Endodermal cell (in vitro differentiated cells): ENCODE measurements around the gene RAPGEF1. TPM values are rescaled to one million over a fixed set of nuclear protein-coding genes. Genes with fewer than 3 reads are reported as not detected.
A peak's percentile ranks its signal among the peaks of the same experiment; 100 is the strongest.

ENCODE experiments used
- DNase-seq: peaks from one replicate; pipeline ENCODE4 v3.0.0-alpha.2; 2017
- H3K27ac ChIP-seq: 2 replicates; pipeline ENCODE4 v1.5.1; 2013; ENCODE audit warnings: mild to moderate bottlenecking, low read depth, low read length, moderate library complexity
- H3K27me3 ChIP-seq: 2 replicates; pipeline ENCODE4 v1.6.1; 2013; ENCODE audit warnings: mild to moderate bottlenecking, low read length, moderate library complexity; ENCODE audit not compliant: insufficient read depth, control insufficient read depth, poor library complexity, severe bottlenecking
- H3K36me3 ChIP-seq: 2 replicates; pipeline ENCODE4 v1.7.0; 2013; ENCODE audit warnings: mild to moderate bottlenecking, low read length, moderate library complexity; ENCODE audit not compliant: control insufficient read depth, insufficient read depth
- H3K4me1 ChIP-seq: one replicate; pipeline ENCODE4 v1.7.0; 2013; ENCODE audit warnings: low read length; ENCODE audit not compliant: control insufficient read depth, insufficient read depth
- H3K4me3 ChIP-seq: 2 replicates; pipeline ENCODE4 v1.5.1; 2013; ENCODE audit warnings: mild to moderate bottlenecking, low read length, moderate library complexity
- H3K9ac ChIP-seq: 2 replicates; pipeline ENCODE4 v1.6.1; 2013; ENCODE audit warnings: mild to moderate bottlenecking, low read length, moderate library complexity; ENCODE audit not compliant: poor library complexity, severe bottlenecking; ENCODE audit errors: extremely low read depth
- H3K9me3 ChIP-seq: 2 replicates; pipeline ENCODE4 v1.6.1; 2013; ENCODE audit warnings: mild to moderate bottlenecking, low read length, moderate library complexity; ENCODE audit not compliant: control insufficient read depth
- H3K27ac Mint-ChIP-seq: 2 replicates; pipeline ENCODE4 v1.8.0; 2020; ENCODE audit warnings: mixed read lengths
- H3K27me3 Mint-ChIP-seq: 2 replicates; pipeline ENCODE4 v1.8.0; 2021; ENCODE audit warnings: mild to moderate bottlenecking, mixed read lengths; ENCODE audit not compliant: insufficient read depth
- H3K36me3 Mint-ChIP-seq: 2 replicates; pipeline ENCODE4 v1.8.0; 2020; ENCODE audit warnings: low read depth, mixed read lengths
- H3K4me1 Mint-ChIP-seq: 2 replicates; pipeline ENCODE4 v1.8.0; 2020; ENCODE audit warnings: mixed read lengths
- H3K4me3 Mint-ChIP-seq: 2 replicates; pipeline ENCODE4 v1.8.0; 2020; ENCODE audit warnings: mild to moderate bottlenecking, moderate library complexity, mixed read lengths
- H3K9me3 Mint-ChIP-seq: 2 replicates; pipeline ENCODE4 v1.8.0; 2020; ENCODE audit warnings: mild to moderate bottlenecking, mixed read lengths
- WGBS, 2 experiments: methylation state at CpG; one replicate each; pipeline versions ENCODE4 v1.1.5 to v1.1.7; 2013; ENCODE audit warnings: missing lambda C conversion rate in 2 of 2, mixed read lengths in 1 of 2; ENCODE audit not compliant: insufficient coverage in 1 of 2, insufficient read length in 1 of 2; 5-methylcytosine and 5-hydroxymethylcytosine counted together
- total RNA-seq, 2 donors: library from RNA; stranded (reverse); fragmentation: NEBNext Ultra II Directional in 1 of 2; extraction: Animal tissue kit (Norgen Biotek cat#: 25700) in 1 of 2; gene quantifications; 2 replicates in 1 of 2; 3 replicates in 1 of 2; pipeline ENCODE4 v1.2.1, GENCODE V29; 2021
- TF ChIP-seq, protein P1 (sequence below): fragments of 200-600 bp; sonication (generic); conservative IDR thresholded peaks from 2 replicates; pipeline ENCODE4 v1.5.0; 2021; ENCODE audit warnings: antibody characterized with exemption, mild to moderate bottlenecking

The RAPGEF1 gene
- total RNA-seq, 2 donors from 2014 or later: 63.4 to 85.5 TPM

DNA sequence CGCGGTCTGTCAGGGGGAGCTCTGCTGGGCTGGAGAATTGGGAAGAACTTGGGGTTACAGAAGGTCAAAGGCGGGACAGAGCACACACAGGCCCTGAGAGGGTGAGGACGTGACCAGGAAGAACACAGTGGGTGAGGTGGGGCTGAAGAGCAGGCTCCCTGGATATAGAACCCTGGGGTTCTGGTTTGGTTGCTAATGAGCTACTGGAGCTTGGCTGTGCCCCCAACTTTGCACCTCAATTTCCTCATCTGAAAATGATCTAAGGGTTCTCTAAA, 110.7 kb downstream of the RAPGEF1 start:
- TF ChIP-seq, protein P1, sequence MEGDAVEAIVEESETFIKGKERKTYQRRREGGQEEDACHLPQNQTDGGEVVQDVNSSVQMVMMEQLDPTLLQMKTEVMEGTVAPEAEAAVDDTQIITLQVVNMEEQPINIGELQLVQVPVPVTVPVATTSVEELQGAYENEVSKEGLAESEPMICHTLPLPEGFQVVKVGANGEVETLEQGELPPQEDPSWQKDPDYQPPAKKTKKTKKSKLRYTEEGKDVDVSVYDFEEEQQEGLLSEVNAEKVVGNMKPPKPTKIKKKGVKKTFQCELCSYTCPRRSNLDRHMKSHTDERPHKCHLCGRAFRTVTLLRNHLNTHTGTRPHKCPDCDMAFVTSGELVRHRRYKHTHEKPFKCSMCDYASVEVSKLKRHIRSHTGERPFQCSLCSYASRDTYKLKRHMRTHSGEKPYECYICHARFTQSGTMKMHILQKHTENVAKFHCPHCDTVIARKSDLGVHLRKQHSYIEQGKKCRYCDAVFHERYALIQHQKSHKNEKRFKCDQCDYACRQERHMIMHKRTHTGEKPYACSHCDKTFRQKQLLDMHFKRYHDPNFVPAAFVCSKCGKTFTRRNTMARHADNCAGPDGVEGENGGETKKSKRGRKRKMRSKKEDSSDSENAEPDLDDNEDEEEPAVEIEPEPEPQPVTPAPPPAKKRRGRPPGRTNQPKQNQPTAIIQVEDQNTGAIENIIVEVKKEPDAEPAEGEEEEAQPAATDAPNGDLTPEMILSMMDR: no peak
- no peaks in the 10 kb centered on the region for H3K4me1 ChIP-seq
- H3K36me3 ChIP-seq: peaks cover 30% of the 10 kb centered on the region
- no peak overlapping the region for H3K9ac ChIP-seq
- H3K36me3 Mint-ChIP-seq: peaks cover 52% of the 10 kb centered on the region
- no peaks in the 10 kb centered on the region for H3K27me3 Mint-ChIP-seq
- no peaks in the 10 kb centered on the region for H3K9me3 ChIP-seq
- no peaks in the 10 kb centered on the region for H3K9me3 Mint-ChIP-seq
- WGBS, 2 experiments: 97 to 100% methylated on average over 2 to 4 of the region's 4 CpGs
- peaks cover 13% of the 10 kb centered on the region for H3K4me1 Mint-ChIP-seq
- no peak overlapping the region for H3K4me3 Mint-ChIP-seq
- H3K4me3 ChIP-seq: no peak overlapping the region
- no peak overlapping the region for H3K27ac ChIP-seq
- no peak for DNase-seq
- H3K27ac Mint-ChIP-seq: peak overlapping the region; percentile 1
- H3K27me3 ChIP-seq: no peaks in the 10 kb centered on the region

DNA sequence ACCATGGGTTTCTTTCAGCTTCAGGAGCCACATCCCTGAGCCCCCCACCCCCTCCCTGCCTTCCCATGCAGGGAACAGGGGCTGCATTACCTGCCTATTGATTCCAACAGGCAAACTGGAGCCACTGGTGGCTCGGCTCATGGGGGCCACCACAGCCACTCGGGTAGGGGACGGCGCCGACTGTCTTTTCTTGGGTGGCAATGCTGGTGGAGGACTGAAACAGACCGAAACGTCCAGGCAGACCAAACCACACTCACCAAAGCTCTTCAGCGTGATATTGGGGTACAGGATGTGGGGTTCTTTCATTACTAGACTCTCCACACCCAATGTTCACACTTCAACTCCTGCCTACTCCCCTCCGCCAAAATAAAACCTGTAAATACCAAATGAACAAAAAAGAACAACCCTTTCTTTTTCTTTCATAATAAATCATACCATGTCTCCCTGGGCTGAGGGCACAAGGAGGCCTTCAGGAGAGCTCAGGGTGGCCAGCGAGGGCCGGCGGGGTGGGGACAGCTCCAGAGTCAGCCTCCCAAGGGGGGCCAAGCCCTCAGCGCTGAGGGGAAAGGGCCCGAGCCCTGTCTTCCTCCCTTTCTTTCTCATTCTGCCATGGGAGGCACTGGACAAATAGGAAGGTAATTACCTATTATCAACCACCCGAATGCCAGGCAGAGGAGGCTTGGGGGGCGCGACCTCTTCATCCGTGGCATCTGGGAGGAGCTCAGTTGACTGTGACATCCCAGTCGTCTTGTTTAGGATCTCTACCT, 111.2 kb downstream of the RAPGEF1 start:
- H3K27me3 Mint-ChIP-seq: no peaks in the 10 kb centered on the region
- no peak overlapping the region for H3K9ac ChIP-seq
- no peak for DNase-seq

DNA sequence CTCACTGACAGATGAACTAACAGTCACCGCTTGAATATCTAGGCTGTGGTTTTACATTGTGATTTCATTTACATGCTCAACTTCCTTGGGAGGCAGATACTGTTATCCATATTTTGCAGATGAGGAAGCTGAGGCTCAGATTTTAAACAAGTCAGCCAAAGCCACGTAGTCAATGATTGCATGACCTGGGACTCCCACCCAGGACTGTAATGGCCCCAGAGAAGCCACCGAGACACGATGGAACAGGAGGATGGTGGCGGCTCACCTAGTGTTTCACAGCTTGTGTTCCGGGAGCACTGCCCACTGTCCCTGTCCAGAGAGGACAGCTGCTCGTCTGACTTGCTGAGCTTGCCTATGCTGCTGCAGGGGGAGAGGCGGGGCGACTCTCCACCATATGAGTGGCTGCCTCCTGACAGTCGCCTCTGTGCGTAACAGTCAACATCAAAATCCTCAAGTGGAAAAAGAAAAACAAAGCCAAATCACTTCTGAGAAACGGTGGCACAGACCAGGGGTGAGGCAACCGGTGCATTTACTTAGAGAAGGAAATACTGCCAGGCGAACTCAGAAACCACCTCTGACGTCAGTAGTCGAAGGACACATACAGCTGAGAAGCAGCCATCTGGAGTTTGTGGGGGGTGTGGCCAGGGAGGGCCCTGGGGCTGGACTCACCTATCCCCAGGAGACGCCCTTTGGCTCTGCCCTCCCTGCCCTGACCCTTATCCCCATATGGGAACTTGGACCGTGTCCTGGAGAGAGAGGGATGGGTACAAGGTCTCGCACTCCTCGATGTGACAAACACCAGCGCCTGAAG, 112.0 kb downstream of the RAPGEF1 start:
- Mint-ChIP-seq H3K27me3 (no peaks in the 10 kb centered on the region), H3K27ac (no peak overlapping the region), H3K4me1 (peaks cover 13% of the 10 kb centered on the region), H3K9me3 (no peaks in the 10 kb centered on the region), H3K36me3 (peaks cover 52% of the 10 kb centered on the region), H3K4me3 (no peak overlapping the region)
- H3K27me3 ChIP-seq: no peaks in the 10 kb centered on the region
- no peak for DNase-seq
- no peak overlapping the region for H3K9ac ChIP-seq
- TF ChIP-seq, protein P1: no peak
- H3K4me3 ChIP-seq: no peak overlapping the region
- no peaks in the 10 kb centered on the region for H3K9me3 ChIP-seq
- peak overlapping the region; percentile 72 for H3K27ac ChIP-seq
- H3K36me3 ChIP-seq: peaks cover 31% of the 10 kb centered on the region
- no peaks in the 10 kb centered on the region for H3K4me1 ChIP-seq
- WGBS, 2 experiments: 94% methylated on average over 14 to 21 of the region's 21 CpGs

More for the DNA sequence above, 111.2 kb downstream of the RAPGEF1 start:
- H3K27ac ChIP-seq: no peak overlapping the region
- no peaks in the 10 kb centered on the region for H3K4me1 ChIP-seq
- TF ChIP-seq, protein P1: no peak
- H3K27me3 ChIP-seq: no peaks in the 10 kb centered on the region
- no peaks in the 10 kb centered on the region for H3K9me3 ChIP-seq
- Mint-ChIP-seq H3K4me1 (peaks cover 13% of the 10 kb centered on the region), H3K9me3 (no peaks in the 10 kb centered on the region), H3K4me3 (no peak overlapping the region), H3K27ac (peak overlapping the region; percentile 1), H3K36me3 (peaks cover 52% of the 10 kb centered on the region)
- H3K4me3 ChIP-seq: no peak overlapping the region
- H3K36me3 ChIP-seq: peaks cover 34% of the 10 kb centered on the region
- 92 to 95% methylated on average over 7 to 19 of the region's 19 CpGs for WGBS, 2 experiments
